Stimulated activated CD8-positive, alpha-beta memory T cell treated with anti-CD3 and anti-CD28 coated beads, Interleukin-7, amount 100 ng/mL, for 24 hours (primary cell): Measurements from ENCODE around the gene PTEN.
A peak's percentile ranks its signal among the peaks of the same experiment; 100 is the strongest.
"Not testable (repeated sequence)": the region's sequence is repeated elsewhere in the genome, so short reads cannot be mapped to it uniquely, and the experiment has no call there.

Experiments
- DNase-seq: peaks from one replicate; pipeline ENCODE4 v3.0.0-alpha.2; 2020; ENCODE audit warnings: low read depth

Gene PTEN

GRCh38 chr10:87845624-87845998 is 17.8 kb upstream of the PTEN start:
- DNase-seq, result no peak

GRCh38 chr10:87846023-87846422 is 17.4 kb upstream of the PTEN start:
- DNase-seq, result no peak

GRCh38 chr10:87846711-87847110 is 16.7 kb upstream of the PTEN start:
- DNase-seq, result not testable (repeated sequence)

- DNase-seq, result no peak
Measured at GRCh38 chr10:87847550-87847949, 15.9 kb upstream of the PTEN start.

- DNase-seq, result no peak
Measured at GRCh38 chr10:87849001-87849400, 14.4 kb upstream of the PTEN start.

- no peak for DNase-seq
Measured at GRCh38 chr10:87850742-87851205, 12.7 kb upstream of the PTEN start.

GRCh38 chr10:87852089-87852488 is 11.3 kb upstream of the PTEN start:
- no peak for DNase-seq

- DNase-seq, result not testable (repeated sequence)
Measured at GRCh38 chr10:87855247-87855646, 8.2 kb upstream of the PTEN start.

- DNase-seq, result not testable (repeated sequence)
Measured at GRCh38 chr10:87855665-87856064, 7.8 kb upstream of the PTEN start.

GRCh38 chr10:87860156-87860795 is 3.1 kb upstream of the PTEN start:
- DNase-seq, result no peak

- no peak for DNase-seq
Measured at GRCh38 chr10:87860816-87861403, 2.5 kb upstream of the PTEN start.

GRCh38 chr10:87861566-87861952 is 1.9 kb upstream of the PTEN start:
- DNase-seq, result no peak

GRCh38 chr10:87861953-87862678 is 1.3 kb upstream of the PTEN start:
- peak; percentile 86 for DNase-seq

- no peak for DNase-seq
Measured at GRCh38 chr10:87862679-87863052, 759 bp upstream of the PTEN start.

GRCh38 chr10:87863951-87864495 is 598 bp downstream of the PTEN start:
- DNase-seq, result not testable (repeated sequence)

GRCh38 chr10:87864496-87865059 is 1.2 kb downstream of the PTEN start:
- no peak for DNase-seq

- no peak for DNase-seq
Measured at GRCh38 chr10:87865241-87865881, 1.9 kb downstream of the PTEN start.

- no peak for DNase-seq
Measured at GRCh38 chr10:87866412-87866974, 3.1 kb downstream of the PTEN start.

GRCh38 chr10:87867453-87867852 is 4.0 kb downstream of the PTEN start:
- no peak for DNase-seq

GRCh38 chr10:87868277-87868676 is 4.9 kb downstream of the PTEN start:
- no peak for DNase-seq

- DNase-seq, result not testable (repeated sequence)
Measured at GRCh38 chr10:87869139-87869538, 5.7 kb downstream of the PTEN start.
